AG04450 (cell line): ENCODE measurements around the gene RYK. TPM values are rescaled to one million over a fixed set of nuclear protein-coding genes. Genes with fewer than 3 reads are reported as not detected.

ENCODE experiments used
- CTCF ChIA-PET: fragments of 300-600, 350-600 bp; formaldehyde crosslinking; extraction: SDS; loops from one replicate; lab custom pipeline; 2022; ENCODE audit warnings: antibody characterized with exemption, inconsistent platforms; lab: Charles Lee
- POLR2A ChIA-PET: fragments of 350-600 bp; formaldehyde crosslinking; extraction: SDS; loops from one replicate; lab custom pipeline; 2021; ENCODE audit warnings: antibody characterized with exemption, inconsistent platforms; lab: Yijun Ruan, JAX
- DNase-seq: peaks from one replicate; pipeline ENCODE4 v3.0.0-alpha.2; 2011; ENCODE audit warnings: low read depth, low spot score
- H3K27ac ChIP-seq: one replicate; pipeline ENCODE4 v1.5.1; 2012; ENCODE audit warnings: low read depth, low read length, control low read depth
- H3K27me3 ChIP-seq: one replicate; pipeline ENCODE4 v1.6.0; 2012; ENCODE audit warnings: low read length; ENCODE audit not compliant: control insufficient read depth, insufficient read depth
- H3K4me3 ChIP-seq: 2 replicates; pipeline ENCODE4 v1.5.1; 2011; ENCODE audit warnings: mild to moderate bottlenecking, low read depth, low read length, control low read depth
- H3K9me3 ChIP-seq: 2 replicates; pipeline ENCODE4 v1.5.1; 2012; ENCODE audit warnings: low read length; ENCODE audit not compliant: control insufficient read depth, insufficient read depth
- CTCF ChIP-seq: IDR thresholded peaks from 2 replicates; pipeline ENCODE4 v1.5.1; 2011; ENCODE audit warnings: low read depth, low read length, control low read depth, inconsistent platforms
- polyA plus RNA-seq: library from polyadenylated mRNA; depleted of rRNA; stranded (reverse); fragments of >200 nt; gene quantifications from 2 replicates; pipeline ENCODE4 v1.2.3, GENCODE V29; 2011

RYK gene
- polyA plus RNA-seq, 1 experiment, result 74.5 TPM

GRCh38 chr3:134296616-134297015 is 46.0 kb upstream of the RYK start:
- POLR2A ChIA-PET, result no interaction called here
- H3K4me3 ChIP-seq, result no peak overlapping the region
- DNase-seq, result no peak
- H3K27ac ChIP-seq, result no peak overlapping the region
- CTCF ChIA-PET, result interaction anchor here (1.1 to 2.9 kb wide), 2 partner anchors 84 to 99 kb away, joined by 3 to 21 read pairs; no protein-coding TSS in a partner anchor
- TF ChIP-seq CTCF, result no peak
- H3K9me3 ChIP-seq, result no peaks in the 10 kb centered on the region
- H3K27me3 ChIP-seq, result no peaks in the 10 kb centered on the region

DNA sequence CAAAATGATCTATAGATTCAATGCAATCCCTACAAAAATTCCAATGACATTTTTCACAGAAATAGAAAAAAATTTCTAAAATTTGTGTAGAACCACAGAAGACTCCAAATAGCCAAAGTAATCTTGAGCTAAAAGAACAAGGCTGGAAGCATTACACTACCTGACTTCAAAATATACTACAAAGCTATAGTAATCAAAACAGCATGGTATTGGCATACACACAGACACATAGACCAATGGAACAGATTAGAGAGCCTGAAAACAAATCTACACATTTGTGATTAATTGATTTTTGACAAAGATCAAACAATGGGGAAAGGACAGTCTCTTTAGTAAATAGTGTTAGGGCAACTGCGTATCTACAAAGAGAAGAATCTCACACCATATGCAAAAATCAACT is 45.3 kb upstream of the RYK start:
- ChIA-PET CTCF (interaction anchor here (0.5 to 2.9 kb wide), 7 partner anchors 12 to 365 kb away, joined by 3 to 21 read pairs (median 3); no protein-coding TSS in a partner anchor), POLR2A (no interaction called here)
- Histone ChIP-seq H3K27me3 (no peaks in the 10 kb centered on the region), H3K4me3 (no peak overlapping the region), H3K9me3 (no peaks in the 10 kb centered on the region), H3K27ac (no peak overlapping the region)
- TF ChIP-seq CTCF, result no peak
- no peak for DNase-seq

DNA sequence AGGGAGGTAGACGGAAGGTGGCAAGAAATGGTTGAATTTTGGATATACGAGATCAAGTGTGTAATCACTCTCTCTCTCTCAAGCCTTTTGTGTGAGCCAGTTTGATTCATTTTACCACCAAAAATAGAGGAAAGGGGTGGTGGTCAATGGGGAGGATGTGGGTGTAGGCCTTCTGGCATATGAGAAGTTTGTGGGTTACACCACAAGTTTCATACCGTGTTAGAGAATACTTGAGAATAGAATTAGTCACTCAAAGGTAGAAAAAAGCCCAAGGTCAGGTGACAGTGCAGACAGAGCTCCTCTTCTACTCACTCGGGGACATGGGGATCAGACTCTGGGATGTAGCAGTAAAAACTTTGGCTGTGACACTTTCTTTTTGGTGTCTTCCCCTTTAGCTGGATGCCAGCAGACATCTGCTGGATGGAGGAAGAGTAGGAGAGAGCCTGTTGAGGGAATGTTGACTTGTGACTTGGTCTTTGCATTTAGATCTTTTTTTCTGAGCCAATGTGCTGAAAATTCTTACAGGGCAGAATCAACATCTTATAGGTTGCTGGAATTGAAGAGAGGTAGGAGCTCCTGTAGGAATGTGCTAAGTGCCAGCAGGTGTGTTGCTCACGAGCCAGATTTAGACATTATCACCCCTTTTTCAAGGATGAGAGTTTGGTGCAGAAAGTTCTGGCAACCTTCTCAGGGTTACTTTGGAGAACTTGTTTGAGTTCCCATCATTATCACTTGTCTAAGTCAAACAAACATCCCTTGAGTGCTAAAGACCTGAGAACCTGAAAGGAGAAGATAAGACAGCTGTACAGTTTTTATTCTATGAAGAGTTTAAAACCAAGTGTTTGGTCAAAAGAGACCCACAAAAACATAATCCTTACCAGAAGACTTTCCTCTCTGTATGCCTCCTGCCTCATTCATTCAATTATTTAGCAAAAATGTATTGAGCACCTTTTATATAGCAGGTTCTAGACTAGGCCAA is 43.9 kb upstream of the RYK start:
- CTCF ChIA-PET, result interaction anchor here (1.1 to 2.9 kb wide), 7 partner anchors 13 to 364 kb away, joined by 3 to 21 read pairs (median 3); no protein-coding TSS in a partner anchor
- H3K27me3 ChIP-seq, result no peaks in the 10 kb centered on the region
- no peak for DNase-seq
- H3K27ac ChIP-seq, result no peak overlapping the region
- no peaks in the 10 kb centered on the region for H3K9me3 ChIP-seq
- POLR2A ChIA-PET, result no interaction called here
- no peak overlapping the region for H3K4me3 ChIP-seq
- TF ChIP-seq CTCF, result no peak

DNA sequence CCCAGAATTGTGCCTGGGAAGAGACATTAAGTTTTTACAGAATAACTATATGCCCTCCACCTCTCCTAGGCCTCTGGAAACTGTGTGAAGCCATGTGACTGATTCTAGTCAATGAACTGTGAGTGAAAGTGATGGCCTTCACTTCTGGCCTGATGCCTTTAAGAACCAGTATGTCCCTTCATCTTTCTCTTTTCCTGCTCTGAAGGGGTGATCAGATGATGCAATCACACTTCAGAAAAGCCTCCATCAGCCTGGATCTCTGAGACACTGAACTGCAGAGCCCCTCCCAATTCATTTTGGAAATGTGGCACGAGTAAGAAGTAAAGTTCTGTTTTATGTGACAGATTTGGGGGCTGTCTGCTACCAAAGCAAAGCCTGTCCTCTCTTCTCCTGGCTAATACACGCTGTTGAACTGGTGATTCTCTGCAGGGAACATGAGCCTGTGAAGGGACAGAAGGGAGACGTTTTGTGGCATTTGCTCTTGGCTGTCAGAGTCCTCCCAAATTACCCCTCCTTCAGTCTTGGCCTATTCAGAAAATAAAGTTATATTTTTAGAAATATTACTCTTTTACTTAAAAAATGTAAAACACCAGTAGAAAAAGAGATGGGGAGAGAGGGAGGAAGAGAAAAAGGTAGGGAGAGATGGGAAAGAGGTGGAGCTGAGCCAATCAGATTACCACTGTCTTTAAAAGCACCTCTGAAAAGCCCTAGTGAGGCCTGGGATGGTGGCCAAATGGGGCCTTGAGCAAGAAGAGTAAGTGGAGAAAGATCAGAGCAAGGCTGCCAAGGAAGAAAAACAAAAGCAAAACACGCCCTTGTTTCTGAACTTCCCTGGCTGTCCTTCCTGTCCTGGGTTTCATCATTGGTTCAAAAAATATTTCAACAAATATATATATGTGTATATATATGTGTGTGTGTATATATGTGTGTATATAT is 40.9 kb upstream of the RYK start:
- Histone ChIP-seq H3K4me3 (no peak overlapping the region), H3K9me3 (no peaks in the 10 kb centered on the region), H3K27me3 (no peaks in the 10 kb centered on the region), H3K27ac (peak overlapping the region; percentile 52)
- no peak for DNase-seq
- CTCF ChIA-PET, result no interaction called here
- POLR2A ChIA-PET, result no interaction called here
- TF ChIP-seq CTCF, result no peak
